HCT116 (cell line): ENCODE results near the gene PTPRQ. TPM values are rescaled to one million over a fixed set of nuclear protein-coding genes. Genes with fewer than 3 reads are reported as not detected.

Source experiments
- ATAC-seq: fragments of 200-7000 bp; cut with Tn5 transposase; 2 replicates; pipeline ENCODE4 v1.9.1; 2020; ENCODE audit warnings: mild to moderate bottlenecking, moderate library complexity
- BruUV-seq: library from RNA; stranded (reverse); fragments of 400-500 nt; replicated peaks from 2 replicates; lab custom pipeline; 2021; lab: Mats Ljungman, UMichigan
- CTCF ChIA-PET: fragments of 300-600 bp; sonication (Branson Sonifier 250); formaldehyde crosslinking; loops from one replicate; lab custom pipeline; 2021; ENCODE audit warnings: antibody characterized with exemption; lab: Charles Lee
- POLR2A ChIA-PET: fragments of 300-600, 350-600 bp; sonication (Branson Sonifier 250); formaldehyde crosslinking; loops from one replicate; lab custom pipeline; 2021; ENCODE audit warnings: antibody characterized with exemption; lab: Charles Lee
- RAD21 ChIA-PET, 2 experiments: fragments of 300-600 bp; sonication (Branson Sonifier 250); formaldehyde crosslinking; loops; one replicate each; lab custom pipeline; 2023; ENCODE audit warnings: low total read pairs in 2 of 2; ENCODE audit not compliant: uncharacterized antibody in 2 of 2, unreplicated experiment in 2 of 2, low non-redundant PET in 1 of 2; lab: Charles Lee
- DNase-seq: peaks from one replicate; pipeline ENCODE4 v3.0.0-alpha.2; 2010; ENCODE audit warnings: low read depth, low spot score
- H2AFZ ChIP-seq: fragments of 200-600 bp; shearing (Covaris generic), sonication (generic); 2 replicates; pipeline ENCODE4 v1.6.1; 2017; ENCODE audit warnings: low read depth, mixed run types, mixed read lengths, antibody characterized with exemption, low read length; ENCODE audit not compliant: poor library complexity, severe bottlenecking
- H3K27ac ChIP-seq: 2 replicates; pipeline ENCODE4 v1.5.1; 2012; ENCODE audit warnings: low read depth, low read length
- H3K27me3 ChIP-seq: fragments of 200-600 bp; sonication (generic); 2 replicates; pipeline ENCODE4 v1.6.1; 2016; ENCODE audit warnings: mixed run types, low read length, mixed read lengths; ENCODE audit not compliant: insufficient read depth
- H3K36me3 ChIP-seq, 2 experiments: fragments of 200-500 bp in 1 of 2; fragments of 200-600 bp in 1 of 2; sonication (Bioruptor generic) in 1 of 2; sonication (generic) in 1 of 2; 2 replicates each; pipeline versions ENCODE4 v1.5.1 to v1.6.1; 2014 to 2016; ENCODE audit warnings: low read length in 2 of 2, inconsistent platforms in 1 of 2, mixed read lengths in 1 of 2, mixed run types in 1 of 2; ENCODE audit not compliant: insufficient read depth in 2 of 2, control insufficient read depth in 1 of 2
- H3K4me1 ChIP-seq, 2 experiments: fragments of 200-600 bp in 1 of 2; sonication (generic) in 1 of 2; 2 replicates each; pipeline versions ENCODE4 v1.5.1 to v1.6.1; 2012 to 2017; ENCODE audit warnings: low read length in 2 of 2, inconsistent platforms in 1 of 2, mild to moderate bottlenecking in 1 of 2, mixed read lengths in 1 of 2, mixed run types in 1 of 2, moderate library complexity in 1 of 2; ENCODE audit not compliant: insufficient read depth in 2 of 2, control insufficient read depth in 1 of 2
- H3K4me2 ChIP-seq: fragments of 200-600 bp; sonication (generic); 2 replicates; pipeline ENCODE4 v1.6.1; 2017; ENCODE audit warnings: mixed run types, low read length, mixed read lengths
- H3K4me3 ChIP-seq, 2 experiments: fragments of 200-600 bp in 1 of 2; sonication (generic) in 1 of 2; replicated peaks in 1 of 2; 2 replicates each; pipeline ENCODE4 v1.5.1; 2011 to 2016; ENCODE audit warnings: low read length in 2 of 2, control low read depth in 1 of 2, low read depth in 1 of 2, mild to moderate bottlenecking in 1 of 2, mixed read lengths in 1 of 2, mixed run types in 1 of 2
- H3K79me2 ChIP-seq: fragments of 200-600 bp; sonication (generic); 2 replicates; pipeline ENCODE4 v1.6.1; 2017; ENCODE audit warnings: mild to moderate bottlenecking, mixed run types, low read length, moderate library complexity, mixed read lengths; ENCODE audit not compliant: insufficient read depth
- H3K9ac ChIP-seq: fragments of 200-600 bp; sonication (generic); 2 replicates; pipeline ENCODE4 v1.6.1; 2016; ENCODE audit warnings: low read length, mixed read lengths
- H3K9me2 ChIP-seq: fragments of 200-600 bp; sonication (generic), shearing (Covaris generic); 2 replicates; pipeline ENCODE4 v1.6.1; 2017; ENCODE audit warnings: mixed run types, mild to moderate bottlenecking, moderate library complexity; ENCODE audit not compliant: insufficient read depth
- H3K9me3 ChIP-seq, 2 experiments: fragments of 200-500 bp in 1 of 2; fragments of 200-600 bp in 1 of 2; sonication (Bioruptor generic) in 1 of 2; sonication (generic) in 1 of 2; 2 replicates each; pipeline ENCODE4 v1.6.1; 2014 to 2017; ENCODE audit warnings: low read length in 2 of 2, mixed read lengths in 2 of 2, inconsistent platforms in 1 of 2, low read depth in 1 of 2, mild to moderate bottlenecking in 1 of 2, mixed run types in 1 of 2, moderate library complexity in 1 of 2; ENCODE audit not compliant: control insufficient read depth in 1 of 2, insufficient read depth in 1 of 2
- H4K20me1 ChIP-seq: fragments of 200-600 bp; sonication (generic), shearing (Covaris generic); 2 replicates; pipeline ENCODE4 v1.6.1; 2017; ENCODE audit warnings: mixed run types, mild to moderate bottlenecking, moderate library complexity; ENCODE audit not compliant: insufficient read depth
- ATF3 ChIP-seq: IDR thresholded peaks from 2 replicates; pipeline ENCODE4 v1.6.1; 2012
- CBX3 ChIP-seq: IDR thresholded peaks from 2 replicates; pipeline ENCODE4 v1.6.1; 2012; ENCODE audit warnings: low read depth
- CEBPB ChIP-seq: IDR thresholded peaks from 2 replicates; pipeline ENCODE4 v1.6.1; 2012; ENCODE audit warnings: low read depth
- CTCF ChIP-seq, 3 experiments: fragments of 200-600 bp in 1 of 3; sonication (generic) in 1 of 3; IDR thresholded peaks in 2 of 3; conservative IDR thresholded peaks in 1 of 3; 2 replicates each; pipeline ENCODE4 v1.5.1; 2012 to 2017; ENCODE audit warnings: low read depth in 2 of 3, low read length in 2 of 3, antibody characterized with exemption in 1 of 3, borderline replicate concordance in 1 of 3, control low read depth in 1 of 3, mild to moderate bottlenecking in 1 of 3, mixed read lengths in 1 of 3, mixed run types in 1 of 3, moderate library complexity in 1 of 3; ENCODE audit not compliant: insufficient read depth in 1 of 3
- EGR1 ChIP-seq: IDR thresholded peaks from 2 replicates; pipeline ENCODE4 v1.6.1; 2012; ENCODE audit warnings: low read depth
- ELF1 ChIP-seq: IDR thresholded peaks from 2 replicates; pipeline ENCODE4 v1.6.1; 2012; ENCODE audit warnings: low read depth, borderline replicate concordance
- EZH2 ChIP-seq: fragments of 200-600 bp; sonication (generic); IDR thresholded peaks from 2 replicates; pipeline ENCODE4 v1.6.1; 2017; ENCODE audit warnings: antibody characterized with exemption, mixed run types
- EZH2phosphoT487 ChIP-seq: fragments of 200-600 bp; IDR thresholded peaks from 2 replicates; pipeline ENCODE4 v1.6.1; 2018; ENCODE audit warnings: antibody characterized with exemption, borderline replicate concordance
- FOSL1 ChIP-seq: IDR thresholded peaks from 2 replicates; pipeline ENCODE4 v1.6.1; 2012; ENCODE audit warnings: low read depth
- JUND ChIP-seq: IDR thresholded peaks from 2 replicates; pipeline ENCODE4 v1.6.1; 2012
- MAX ChIP-seq: IDR thresholded peaks from 2 replicates; pipeline ENCODE4 v1.6.1; 2012
- POLR2A ChIP-seq: IDR thresholded peaks from 2 replicates; pipeline ENCODE4 v1.7.0; 2011; ENCODE audit warnings: borderline replicate concordance; ENCODE audit not compliant: insufficient read depth, insufficient read length; ENCODE audit errors: extremely low read depth
- POLR2AphosphoS5 ChIP-seq: IDR thresholded peaks from 2 replicates; pipeline ENCODE4 v1.6.1; 2011; ENCODE audit warnings: mild to moderate bottlenecking, low read depth, low read length, moderate library complexity
- RAD21 ChIP-seq: IDR thresholded peaks from 2 replicates; pipeline ENCODE4 v1.6.1; 2012; ENCODE audit warnings: low read depth, mild to moderate bottlenecking
- SIN3A ChIP-seq: IDR thresholded peaks from 2 replicates; pipeline ENCODE4 v1.6.1; 2012; ENCODE audit warnings: low read depth
- SP1 ChIP-seq: IDR thresholded peaks from 2 replicates; pipeline ENCODE4 v1.6.1; 2012; ENCODE audit warnings: low read depth
- SRF ChIP-seq: IDR thresholded peaks from 2 replicates; pipeline ENCODE4 v1.6.1; 2012; ENCODE audit warnings: low read depth
- TCF7L2 ChIP-seq: IDR thresholded peaks from 2 replicates; pipeline ENCODE4 v1.7.0; 2011; ENCODE audit warnings: borderline replicate concordance, inconsistent platforms; ENCODE audit not compliant: insufficient read depth, insufficient read length; ENCODE audit errors: extremely low read depth
- ZBTB33 ChIP-seq: IDR thresholded peaks from 2 replicates; pipeline ENCODE4 v1.6.1; 2011; ENCODE audit warnings: mild to moderate bottlenecking, low read length, moderate library complexity; ENCODE audit not compliant: insufficient replicate concordance; ENCODE audit errors: extremely low read depth
- ZFX ChIP-seq: fragments of 450-650 bp; IDR thresholded peaks from 2 replicates; pipeline ENCODE4 v1.6.1; 2017
- ZNF274 ChIP-seq: fragments of 200-500 bp; sonication (Bioruptor generic); IDR thresholded peaks from 2 replicates; pipeline ENCODE4 v1.6.1; 2014; ENCODE audit warnings: mild to moderate bottlenecking, low read depth, low read length, inconsistent platforms
- intact Hi-C: fragments of 100-400 bp; cut with micrococcal nuclease; formaldehyde crosslinking; loops from 2 replicates; pipeline ENCODE4 v1.10.0; 2022
- total RNA-seq: library from RNA; stranded (reverse); gene quantifications from one replicate; pipeline ENCODE4 v1.2.1, GENCODE V29; 2021; ENCODE audit not compliant: unreplicated experiment

Gene PTPRQ
- total RNA-seq, 1 experiment from 2014 or later = not detected

GRCh38 chr12:80551897-80552296 is 107.9 kb downstream of the PTPRQ start:
- Histone ChIP-seq H3K27me3 (no peaks in the 10 kb centered on the region), H3K4me2 (peak overlapping the region; percentile 61), H4K20me1 (no peaks in the 10 kb centered on the region), H3K4me3 (no peak overlapping the region), H3K9me3 (no peaks in the 10 kb centered on the region), H3K9me2 (no peaks in the 10 kb centered on the region), H3K36me3 (no peaks in the 10 kb centered on the region), H3K9ac (no peak overlapping the region), H3K79me2 (no peaks in the 10 kb centered on the region), H3K27ac (peak overlapping the region; percentile 48; the same call in 1 of the 2 replicates), H3K4me1 (peaks cover 20 to 26% of the 10 kb centered on the region in 2 experiments), H2AFZ (no peak overlapping the region)
- no TSS peak for BruUV-seq
- ChIA-PET CTCF (interaction anchor here (1.0 kb wide), 1 partner anchor 81 kb away, joined by 3 read pairs; no protein-coding TSS in a partner anchor), POLR2A (interaction anchor here (0.7 to 0.8 kb wide), 2 partner anchors 86 to 121 kb away, joined by 4 read pairs; no protein-coding TSS in a partner anchor), RAD21 (no interaction called here)
- DNase-seq = peak; percentile 81
- peak; percentile 78 for ATAC-seq
- intact Hi-C loops = no loop called here
- no peak for TF ChIP-seq RAD21
- TF ChIP-seq ATF3 = 0 out of 2 replicates have a peak, but pooled peaks have one; percentile 27
- no peak for TF ChIP-seq EZH2
- TF ChIP-seq ZBTB33 = no peak
- peak; percentile 94 for TF ChIP-seq FOSL1
- peak; percentile 26; the same call in 1 of the 2 replicates for TF ChIP-seq MAX
- no peak for TF ChIP-seq EZH2phosphoT487
- peak; percentile 59 for TF ChIP-seq CEBPB
- no peak for TF ChIP-seq EGR1
- TF ChIP-seq ELF1 = no peak
- no peak for TF ChIP-seq ZNF274
- TF ChIP-seq CTCF (IDR thresholded peaks at IDR 0.05 in 2 of 3, conservative IDR thresholded peaks at IDR 0.05 in 1 of 3; ENCODE audit: borderline replicate concordance in 1 of 3, insufficient read depth in 1 of 3, low read depth in 2 of 3, low read length in 2 of 3) = no peak
- TF ChIP-seq SRF = peak; percentile 84
- TF ChIP-seq TCF7L2 = peak; percentile 48
- peak; percentile 81 for TF ChIP-seq SP1
- no peak for TF ChIP-seq ZFX
- TF ChIP-seq SIN3A = peak; percentile 40; the same call in 1 of the 2 replicates
- peak; percentile 94 for TF ChIP-seq JUND
- peak; percentile 77; the same call in 1 of the 2 replicates for TF ChIP-seq CBX3
- no peak for TF ChIP-seq POLR2A
- peak; percentile 21; the same call in 1 of the 2 replicates for TF ChIP-seq POLR2AphosphoS5
